Naive thymus-derived CD4-positive, alpha-beta T cell (primary cell): Measurements from ENCODE around the gene PRDM2. TPM values are rescaled to one million over a fixed set of nuclear protein-coding genes. Genes with fewer than 3 reads are reported as not detected.

Source experiments
- ATAC-seq: fragments of 150-1000 bp; cut with Tn5 transposase; 2 replicates; pipeline ENCODE4 v1.10.0; 2021; ENCODE audit warnings: mild to moderate bottlenecking, moderate library complexity
- CTCF ChIA-PET: fragments of 350-600 bp; sonication (Branson Sonifier 250); formaldehyde crosslinking; loops from one replicate; lab custom pipeline; 2021; ENCODE audit warnings: antibody characterized with exemption; lab: Charles Lee
- POLR2A ChIA-PET: fragments of 350-600 bp; sonication (Branson Sonifier 250); formaldehyde crosslinking; loops from one replicate; lab custom pipeline; 2021; ENCODE audit warnings: antibody characterized with exemption, inconsistent platforms; lab: Charles Lee
- DNase-seq, 9 donors: peaks; one replicate each; pipeline versions ENCODE4 v3.0.0 to v3.0.0-alpha.2; 2020 to 2022; ENCODE audit warnings: mixed read lengths in 1 of 9
- H3K27ac ChIP-seq: one replicate; pipeline ENCODE4 v1.7.0; 2013; ENCODE audit warnings: mild to moderate bottlenecking, low read depth, low read length, moderate library complexity
- H3K27me3 ChIP-seq, 2 donors: one replicate each; pipeline ENCODE4 v1.7.0; 2013; ENCODE audit warnings: low read length in 2 of 2, mild to moderate bottlenecking in 2 of 2, moderate library complexity in 2 of 2; ENCODE audit not compliant: control insufficient read depth in 2 of 2, insufficient read depth in 2 of 2
- H3K36me3 ChIP-seq, 3 experiments: 1 replicate in 2 of 3; 2 replicates in 1 of 3; pipeline ENCODE4 v1.7.0; 2013; ENCODE audit warnings: low read length in 3 of 3, mild to moderate bottlenecking in 3 of 3, moderate library complexity in 1 of 3; ENCODE audit not compliant: insufficient read depth in 3 of 3, control insufficient read depth in 2 of 3
- H3K4me1 ChIP-seq, 2 donors: one replicate each; pipeline ENCODE4 v1.7.0; 2013; ENCODE audit warnings: low read length in 2 of 2, mild to moderate bottlenecking in 2 of 2, moderate library complexity in 1 of 2; ENCODE audit not compliant: control insufficient read depth in 2 of 2, insufficient read depth in 2 of 2
- H3K4me3 ChIP-seq: 2 replicates; pipeline ENCODE4 v1.7.0; 2013; ENCODE audit warnings: mild to moderate bottlenecking, low read length
- H3K9me3 ChIP-seq, 3 experiments: 1 replicate in 2 of 3; 2 replicates in 1 of 3; pipeline ENCODE4 v1.7.0; 2013; ENCODE audit warnings: low read length in 3 of 3; ENCODE audit not compliant: control insufficient read depth in 2 of 3
- H3K27ac Mint-ChIP-seq, 9 donors: one replicate each; pipeline ENCODE4 v1.8.0; 2020 to 2022; ENCODE audit warnings: mixed read lengths in 9 of 9, mild to moderate bottlenecking in 8 of 9, moderate library complexity in 5 of 9, inconsistent platforms in 2 of 9
- H3K27me3 Mint-ChIP-seq, 5 donors: one replicate each; pipeline ENCODE4 v1.8.0; 2021 to 2022; ENCODE audit warnings: mixed read lengths in 5 of 5, mild to moderate bottlenecking in 1 of 5
- H3K36me3 Mint-ChIP-seq, 5 donors: one replicate each; pipeline ENCODE4 v1.8.0; 2020 to 2022; ENCODE audit warnings: mixed read lengths in 5 of 5, mild to moderate bottlenecking in 3 of 5, inconsistent platforms in 1 of 5
- H3K4me1 Mint-ChIP-seq, 7 donors: one replicate each; pipeline ENCODE4 v1.8.0; 2020 to 2022; ENCODE audit warnings: mixed read lengths in 7 of 7, mild to moderate bottlenecking in 3 of 7, inconsistent platforms in 1 of 7
- H3K4me3 Mint-ChIP-seq, 10 donors: one replicate each; pipeline ENCODE4 v1.8.0; 2020 to 2022; ENCODE audit warnings: mild to moderate bottlenecking in 10 of 10, mixed read lengths in 10 of 10, moderate library complexity in 6 of 10, inconsistent platforms in 2 of 10
- H3K9me3 Mint-ChIP-seq, 11 donors: one replicate each; pipeline ENCODE4 v1.8.0; 2020 to 2022; ENCODE audit warnings: mixed read lengths in 11 of 11, mild to moderate bottlenecking in 4 of 11, inconsistent platforms in 1 of 11, moderate library complexity in 1 of 11
- intact Hi-C, 2 donors: fragments of 100-400 bp; cut with micrococcal nuclease; formaldehyde crosslinking; loops; one replicate each; pipeline ENCODE4 v1.15.1; 2023
- polyA plus RNA-seq, 2 donors: library from polyadenylated mRNA; unstranded; fragments of 300-500 nt; fragmentation: Illumina TruSeq; gene quantifications; one replicate each; pipeline ENCODE4 v1.2.3, GENCODE V29; 2021
- total RNA-seq, 6 experiments: library from RNA in 5 of 6; stranded (reverse) in 5 of 6; gene quantifications; 1 replicate in 5 of 6; 2 replicates in 1 of 6; pipeline ENCODE4 v1.2.3 and lab custom pipeline; 2021 to 2026

PRDM2 gene
- total and polyA plus RNA-seq, 7 experiments from 2014 or later, result 16.3 to 142 (median 114) TPM

DNA sequence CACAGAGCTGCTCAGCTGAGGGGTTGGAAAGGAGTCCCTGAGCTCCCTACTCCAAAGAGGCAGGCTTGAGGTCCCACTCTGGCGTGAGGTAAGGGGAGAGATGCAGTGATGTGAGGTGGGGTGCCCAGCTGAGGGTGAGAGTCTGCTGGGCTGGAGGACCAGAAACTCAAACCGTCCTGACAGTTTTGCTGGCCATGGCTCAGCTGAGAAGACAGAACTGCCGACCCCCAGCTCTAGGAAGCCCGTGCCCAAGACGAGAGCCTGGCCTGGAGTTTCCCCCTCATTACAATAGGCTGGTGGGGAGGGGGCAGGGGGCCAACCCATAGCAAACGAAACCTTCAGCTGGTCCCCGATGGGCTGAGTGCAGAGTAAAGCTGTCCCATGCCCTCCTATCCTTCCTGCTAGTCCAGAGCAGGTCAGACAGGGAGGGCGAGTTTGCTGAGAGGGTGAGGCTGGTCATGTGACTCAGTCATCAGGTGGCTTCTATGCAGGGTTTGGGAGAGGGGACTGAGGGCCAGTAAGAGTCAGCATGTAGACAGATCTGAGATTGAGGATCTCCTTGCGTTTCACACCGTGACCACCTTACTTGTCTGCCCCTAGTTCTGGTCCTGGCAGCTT is 129.3 kb downstream of the PRDM2 start:
- peaks cover 0 to 4% (median 0%) of the 10 kb centered on the region in 5 donors for H3K36me3 Mint-ChIP-seq
- CTCF ChIA-PET, result interaction anchor here (0.6 to 1.0 kb wide), 3 partner anchors 167 to 1218 kb away, joined by 3 to 4 read pairs (median 4); no protein-coding TSS in a partner anchor
- H3K4me1 Mint-ChIP-seq, result peaks cover 0 to 3% (median 0%) of the 10 kb centered on the region in 7 donors
- ATAC-seq (no peak), DNase-seq (no peak)
- peak overlapping the region in 1 of 10 donors; percentile 25 for H3K4me3 Mint-ChIP-seq
- no peaks in the 10 kb centered on the region for H3K27me3 ChIP-seq
- no peaks in the 10 kb centered on the region for H3K9me3 Mint-ChIP-seq
- POLR2A ChIA-PET, result no interaction called here
- H3K4me1 ChIP-seq, result peaks cover 0 to 2% of the 10 kb centered on the region in 2 donors
- H3K27me3 Mint-ChIP-seq, result peaks cover 0 to 10% (median 4%) of the 10 kb centered on the region in 5 donors
- no peak overlapping the region for H3K27ac Mint-ChIP-seq
- no peak overlapping the region for H3K4me3 ChIP-seq
- no peaks in the 10 kb centered on the region for H3K36me3 ChIP-seq
- no peaks in the 10 kb centered on the region for H3K9me3 ChIP-seq
- no peak overlapping the region for H3K27ac ChIP-seq
- intact Hi-C loops, result no loop called here

DNA sequence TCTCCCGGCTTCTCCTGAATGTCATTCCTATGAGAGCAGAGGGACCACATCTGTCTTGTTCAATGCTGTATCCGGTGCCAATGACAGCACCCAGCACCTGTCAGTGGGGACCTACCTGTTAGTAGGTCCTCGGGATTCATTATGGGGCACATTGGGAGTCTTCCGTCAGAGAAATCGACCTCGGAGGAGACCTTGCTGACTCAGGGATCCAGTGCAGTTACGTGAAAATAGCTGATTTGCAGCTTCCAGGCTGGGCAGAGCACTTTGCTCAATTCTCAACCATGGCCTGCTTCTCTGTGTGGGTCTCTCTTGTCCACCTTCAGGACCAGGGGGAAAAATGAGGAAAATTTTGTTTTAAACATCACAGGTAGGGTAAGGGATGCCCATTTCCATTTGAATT is 130.2 kb downstream of the PRDM2 start:
- CTCF ChIA-PET, result no interaction called here
- H3K4me1 Mint-ChIP-seq, result peaks cover 0 to 3% (median 0%) of the 10 kb centered on the region in 7 donors
- no peak overlapping the region for H3K27ac Mint-ChIP-seq
- DNase-seq, result no peak
- POLR2A ChIA-PET, result no interaction called here
- no peaks in the 10 kb centered on the region for H3K9me3 Mint-ChIP-seq
- intact Hi-C loops, result no loop called here
- no peaks in the 10 kb centered on the region for H3K9me3 ChIP-seq
- H3K27me3 ChIP-seq, result no peaks in the 10 kb centered on the region
- no peak overlapping the region for H3K4me3 ChIP-seq
- H3K27me3 Mint-ChIP-seq, result peaks cover 0 to 18% (median 6%) of the 10 kb centered on the region in 5 donors
- no peak overlapping the region for H3K27ac ChIP-seq
- H3K4me1 ChIP-seq, result peaks cover 0 to 2% of the 10 kb centered on the region in 2 donors
- no peak overlapping the region for H3K4me3 Mint-ChIP-seq
- no peak for ATAC-seq
- H3K36me3 ChIP-seq, result no peaks in the 10 kb centered on the region
- peaks cover 0 to 4% (median 0%) of the 10 kb centered on the region in 5 donors for H3K36me3 Mint-ChIP-seq

DNA sequence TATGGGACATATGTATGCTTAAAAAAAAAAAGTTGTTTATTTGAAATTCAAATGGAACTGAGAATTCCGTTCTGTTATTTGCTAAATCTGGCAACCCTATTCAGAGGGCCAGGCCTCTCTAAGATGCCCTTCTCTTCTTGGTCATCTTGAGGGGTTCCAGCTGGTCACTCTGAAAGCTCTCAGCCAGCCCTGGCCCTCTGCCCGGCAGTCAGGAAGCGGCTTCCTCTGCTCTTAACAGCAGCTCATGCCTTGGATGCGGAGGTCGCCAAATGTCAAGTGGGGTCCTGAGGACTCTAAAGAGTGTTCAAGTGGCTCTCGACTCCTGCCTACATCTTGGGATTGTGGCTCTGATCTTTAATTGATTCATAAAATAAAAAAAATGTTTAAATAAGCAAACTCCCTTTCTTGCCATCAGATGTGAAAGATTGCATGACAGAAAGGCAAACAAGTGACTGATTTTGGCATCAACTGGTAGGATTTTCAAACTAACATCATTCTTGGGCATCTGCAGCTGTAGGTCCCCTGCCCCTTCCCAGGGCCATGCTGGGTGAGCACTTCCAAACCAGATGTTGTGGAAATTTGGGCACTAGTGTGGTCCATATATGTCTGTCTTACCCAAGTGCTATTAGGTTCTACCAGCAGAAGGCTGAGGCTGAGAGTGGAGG is 130.8 kb downstream of the PRDM2 start:
- no peak for DNase-seq
- Histone ChIP-seq H3K27ac (no peak overlapping the region), H3K4me1 (peaks cover 0 to 2% of the 10 kb centered on the region in 2 donors), H3K27me3 (no peaks in the 10 kb centered on the region), H3K4me3 (no peak overlapping the region), H3K9me3 (no peaks in the 10 kb centered on the region), H3K36me3 (no peaks in the 10 kb centered on the region)
- Mint-ChIP-seq H3K27ac (no peak overlapping the region), H3K4me1 (peaks cover 0 to 3% (median 0%) of the 10 kb centered on the region in 7 donors), H3K27me3 (peaks cover 0 to 24% (median 10%) of the 10 kb centered on the region in 5 donors), H3K36me3 (peaks cover 0 to 2% (median 0%) of the 10 kb centered on the region in 5 donors), H3K4me3 (no peak overlapping the region), H3K9me3 (peaks cover 0 to 1% (median 0%) of the 10 kb centered on the region in 11 donors)
- intact Hi-C loops, result no loop called here
- CTCF ChIA-PET, result no interaction called here
- ATAC-seq, result no peak
- POLR2A ChIA-PET, result no interaction called here

DNA sequence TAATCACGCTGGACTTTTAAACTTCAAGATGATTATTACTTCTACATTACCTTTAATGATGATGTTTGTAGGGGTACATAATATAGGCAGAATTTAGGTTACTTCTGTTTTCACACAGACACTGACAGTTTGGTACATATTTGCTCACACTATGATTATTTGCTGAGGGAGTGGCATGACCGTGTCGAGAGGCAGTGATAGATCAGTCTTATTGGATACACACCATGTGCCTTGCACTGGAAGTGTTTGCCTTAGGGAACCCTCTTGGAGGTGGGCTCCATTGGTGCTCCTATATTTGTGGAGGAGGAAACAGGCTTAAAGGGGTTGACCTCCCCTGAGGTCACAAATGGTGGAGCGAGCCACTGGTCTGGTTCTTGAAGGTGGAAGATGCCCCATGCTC is 132.1 kb downstream of the PRDM2 start:
- H3K9me3 Mint-ChIP-seq, result peaks cover 0 to 7% (median 0%) of the 10 kb centered on the region in 11 donors
- Histone ChIP-seq H3K27me3 (no peaks in the 10 kb centered on the region), H3K4me3 (no peak overlapping the region), H3K36me3 (no peaks in the 10 kb centered on the region), H3K27ac (no peak overlapping the region), H3K4me1 (peaks cover 0 to 2% of the 10 kb centered on the region in 2 donors), H3K9me3 (no peaks in the 10 kb centered on the region)
- DNase-seq, result no peak
- CTCF ChIA-PET, result no interaction called here
- H3K27ac Mint-ChIP-seq, result no peak overlapping the region
- H3K36me3 Mint-ChIP-seq, result no peaks in the 10 kb centered on the region
- peaks cover 0 to 33% (median 18%) of the 10 kb centered on the region in 5 donors for H3K27me3 Mint-ChIP-seq
- H3K4me1 Mint-ChIP-seq, result peaks cover 0 to 3% (median 0%) of the 10 kb centered on the region in 7 donors
- POLR2A ChIA-PET, result no interaction called here
- H3K4me3 Mint-ChIP-seq, result no peak overlapping the region
- no peak for ATAC-seq
- intact Hi-C loops, result no loop called here

DNA sequence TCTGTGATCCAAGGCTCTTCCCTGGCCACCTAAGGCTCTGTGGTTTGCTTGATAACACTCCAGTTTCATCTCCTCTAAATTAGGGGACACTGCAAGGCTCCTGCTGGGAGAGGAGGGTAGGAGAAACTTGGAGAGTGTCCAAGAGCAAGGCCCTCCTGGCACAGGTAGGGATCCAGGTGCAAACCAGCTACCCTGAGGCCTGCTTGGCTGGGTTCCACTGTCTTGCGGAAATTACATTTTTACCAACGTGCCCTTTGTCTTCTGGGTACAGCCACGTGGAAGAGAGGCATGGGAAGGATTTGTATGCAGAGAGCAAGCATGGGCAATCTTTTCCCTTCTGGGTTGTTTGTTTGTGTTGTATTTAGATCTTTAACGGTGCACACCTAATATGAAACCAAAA is 132.5 kb downstream of the PRDM2 start:
- no peaks in the 10 kb centered on the region for H3K27me3 ChIP-seq
- Mint-ChIP-seq H3K27me3 (peaks cover 0 to 34% (median 18%) of the 10 kb centered on the region in 5 donors), H3K9me3 (peaks cover 0 to 7% (median 0%) of the 10 kb centered on the region in 11 donors), H3K4me1 (peaks cover 0 to 3% (median 0%) of the 10 kb centered on the region in 7 donors), H3K4me3 (no peak overlapping the region), H3K36me3 (no peaks in the 10 kb centered on the region), H3K27ac (no peak overlapping the region)
- ATAC-seq (no peak), DNase-seq (no peak)
- H3K4me1 ChIP-seq, result peaks cover 0 to 2% of the 10 kb centered on the region in 2 donors
- H3K36me3 ChIP-seq, result no peaks in the 10 kb centered on the region
- ChIA-PET POLR2A (no interaction called here), CTCF (no interaction called here)
- no peaks in the 10 kb centered on the region for H3K9me3 ChIP-seq
- no peak overlapping the region for H3K27ac ChIP-seq
- H3K4me3 ChIP-seq, result no peak overlapping the region
- intact Hi-C loops, result no loop called here

DNA sequence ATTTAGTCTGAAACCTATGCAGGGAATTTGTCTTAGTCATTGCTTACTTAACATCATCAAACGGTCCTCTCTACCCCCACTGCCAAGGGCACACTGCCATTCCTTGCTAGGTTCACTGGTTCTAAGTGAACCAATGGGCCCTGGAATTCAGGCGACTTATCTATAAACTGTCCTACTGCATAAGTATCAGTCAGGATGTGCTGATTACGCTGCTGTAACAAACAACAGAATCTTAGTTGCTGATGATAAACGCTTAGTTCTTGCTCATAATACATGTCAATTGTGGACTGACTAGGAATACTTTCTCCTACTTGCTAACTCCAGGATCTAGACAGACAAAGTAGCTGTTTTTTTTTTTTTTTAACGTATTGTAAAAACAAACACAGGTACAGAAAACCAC is 136.1 kb downstream of the PRDM2 start:
- H3K9me3 ChIP-seq, result no peaks in the 10 kb centered on the region
- POLR2A ChIA-PET, result no interaction called here
- no peaks in the 10 kb centered on the region for H3K36me3 ChIP-seq
- DNase-seq, result no peak
- ATAC-seq, result no peak
- H3K4me1 Mint-ChIP-seq, result no peaks in the 10 kb centered on the region
- no peaks in the 10 kb centered on the region for H3K4me1 ChIP-seq
- H3K9me3 Mint-ChIP-seq, result peaks cover 0 to 10% (median 0%) of the 10 kb centered on the region in 11 donors
- H3K4me3 ChIP-seq, result no peak overlapping the region
- H3K27me3 ChIP-seq, result no peaks in the 10 kb centered on the region
- no peak overlapping the region for H3K4me3 Mint-ChIP-seq
- peaks cover 3 to 38% (median 22%) of the 10 kb centered on the region in 5 donors for H3K27me3 Mint-ChIP-seq
- H3K27ac Mint-ChIP-seq, result no peak overlapping the region
- no peak overlapping the region for H3K27ac ChIP-seq
- intact Hi-C loops, result no loop called here
- no peaks in the 10 kb centered on the region for H3K36me3 Mint-ChIP-seq
- CTCF ChIA-PET, result no interaction called here
